ENCODE results near the gene PTGIS.

PTGIS gene

DNA sequence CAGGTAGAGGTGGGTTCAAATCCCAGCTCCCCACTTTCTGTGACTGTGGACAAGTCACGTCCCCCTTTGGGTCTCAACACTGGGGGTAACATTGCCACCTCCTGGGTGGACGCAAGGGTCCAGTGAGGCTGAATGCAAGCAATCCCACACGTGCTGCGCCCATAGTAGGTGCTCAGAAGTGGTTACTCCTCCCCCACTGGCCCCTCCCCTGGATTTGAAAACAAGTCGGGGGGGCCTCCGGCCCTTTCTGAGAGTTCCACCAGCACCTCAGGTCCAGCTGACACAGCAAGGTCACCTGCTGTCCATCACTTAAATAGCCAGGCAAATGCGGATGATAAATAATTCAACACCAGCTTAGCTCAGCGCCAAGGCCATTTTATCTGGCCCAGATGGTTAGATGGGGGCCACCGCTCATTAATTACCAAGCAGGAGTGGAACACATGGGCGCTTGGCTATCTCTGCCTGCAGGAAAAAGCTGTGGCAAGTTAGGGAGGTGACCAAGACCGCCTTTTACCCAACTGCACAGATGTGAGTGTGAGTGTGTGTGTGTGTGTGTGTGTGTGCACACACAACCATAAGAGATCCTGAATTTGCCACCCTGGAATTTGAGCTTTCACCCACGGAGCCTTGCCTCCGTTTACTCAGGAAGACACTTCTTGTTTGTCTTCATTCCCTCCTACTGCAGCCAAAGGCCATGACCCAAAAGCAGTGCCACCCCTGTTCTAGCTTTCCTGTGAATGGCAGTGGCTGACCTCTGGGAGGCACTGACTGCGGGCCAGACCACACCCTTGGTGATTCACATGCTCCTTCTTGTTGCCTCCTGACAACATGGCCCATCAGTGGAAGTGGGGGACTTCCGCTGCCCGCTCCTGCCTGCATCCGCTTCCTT lies 50.8 kb downstream of the PTGIS start:
- TF ChIP-seq, protein P1, sequence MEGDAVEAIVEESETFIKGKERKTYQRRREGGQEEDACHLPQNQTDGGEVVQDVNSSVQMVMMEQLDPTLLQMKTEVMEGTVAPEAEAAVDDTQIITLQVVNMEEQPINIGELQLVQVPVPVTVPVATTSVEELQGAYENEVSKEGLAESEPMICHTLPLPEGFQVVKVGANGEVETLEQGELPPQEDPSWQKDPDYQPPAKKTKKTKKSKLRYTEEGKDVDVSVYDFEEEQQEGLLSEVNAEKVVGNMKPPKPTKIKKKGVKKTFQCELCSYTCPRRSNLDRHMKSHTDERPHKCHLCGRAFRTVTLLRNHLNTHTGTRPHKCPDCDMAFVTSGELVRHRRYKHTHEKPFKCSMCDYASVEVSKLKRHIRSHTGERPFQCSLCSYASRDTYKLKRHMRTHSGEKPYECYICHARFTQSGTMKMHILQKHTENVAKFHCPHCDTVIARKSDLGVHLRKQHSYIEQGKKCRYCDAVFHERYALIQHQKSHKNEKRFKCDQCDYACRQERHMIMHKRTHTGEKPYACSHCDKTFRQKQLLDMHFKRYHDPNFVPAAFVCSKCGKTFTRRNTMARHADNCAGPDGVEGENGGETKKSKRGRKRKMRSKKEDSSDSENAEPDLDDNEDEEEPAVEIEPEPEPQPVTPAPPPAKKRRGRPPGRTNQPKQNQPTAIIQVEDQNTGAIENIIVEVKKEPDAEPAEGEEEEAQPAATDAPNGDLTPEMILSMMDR (IDR thresholded peaks at IDR 0.05), result no peak
- TF ChIP-seq ZFX (IDR thresholded peaks at IDR 0.05; ENCODE audit: borderline replicate concordance), result no peak

DNA sequence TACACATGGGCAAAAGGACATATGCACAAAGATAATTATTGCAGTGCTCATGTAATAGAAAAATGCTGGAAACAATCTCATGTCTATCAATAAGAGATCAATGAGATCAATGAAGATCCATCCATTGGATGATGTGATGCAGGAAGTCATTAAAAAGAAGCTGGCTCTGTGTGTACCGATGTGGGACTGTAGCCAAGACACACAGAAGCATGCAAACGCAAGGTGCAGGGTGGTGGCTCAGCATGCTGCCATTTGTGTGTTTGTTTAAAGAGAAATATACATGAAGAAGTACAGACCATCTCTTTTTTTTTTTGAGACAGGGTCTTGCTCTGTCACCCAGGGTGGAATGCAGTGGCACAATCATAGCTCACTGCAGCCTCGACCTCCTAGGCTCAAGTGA lies 52.4 kb downstream of the PTGIS start:
- TF ChIP-seq ZFX (IDR thresholded peaks at IDR 0.05; ENCODE audit: borderline replicate concordance), result no peak
- TF ChIP-seq, protein P1 (IDR thresholded peaks at IDR 0.05), result no peak
- H3K27ac ChIP-seq, result no peak overlapping the region

More for the DNA sequence above, 50.8 kb downstream of the PTGIS start:
- no peak overlapping the region for H3K27ac ChIP-seq

DNA sequence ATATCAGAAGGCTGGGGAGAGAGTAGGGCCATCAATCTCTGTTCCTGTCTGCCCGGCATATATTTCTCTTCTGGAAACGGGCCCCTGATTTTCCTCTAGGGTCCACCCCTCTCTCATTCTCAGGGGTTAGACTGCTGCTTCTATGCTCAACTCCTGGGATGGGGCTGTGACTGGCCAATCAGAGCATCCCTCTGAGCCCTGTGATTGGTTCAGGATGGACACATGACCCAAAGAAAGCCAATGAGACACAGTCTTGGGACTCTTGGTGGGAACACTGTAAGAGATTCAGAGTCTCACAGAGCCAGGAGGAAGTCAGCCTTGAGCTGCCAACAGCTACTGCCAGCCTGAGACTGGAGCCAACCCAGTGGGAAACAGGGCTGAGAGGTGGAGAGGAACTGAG lies 54.4 kb downstream of the PTGIS start:
- H3K27ac ChIP-seq, result no peak overlapping the region
- no peak for TF ChIP-seq ZFX (IDR thresholded peaks at IDR 0.05; ENCODE audit: borderline replicate concordance)
- TF ChIP-seq, protein P1 (IDR thresholded peaks at IDR 0.05), result no peak

DNA sequence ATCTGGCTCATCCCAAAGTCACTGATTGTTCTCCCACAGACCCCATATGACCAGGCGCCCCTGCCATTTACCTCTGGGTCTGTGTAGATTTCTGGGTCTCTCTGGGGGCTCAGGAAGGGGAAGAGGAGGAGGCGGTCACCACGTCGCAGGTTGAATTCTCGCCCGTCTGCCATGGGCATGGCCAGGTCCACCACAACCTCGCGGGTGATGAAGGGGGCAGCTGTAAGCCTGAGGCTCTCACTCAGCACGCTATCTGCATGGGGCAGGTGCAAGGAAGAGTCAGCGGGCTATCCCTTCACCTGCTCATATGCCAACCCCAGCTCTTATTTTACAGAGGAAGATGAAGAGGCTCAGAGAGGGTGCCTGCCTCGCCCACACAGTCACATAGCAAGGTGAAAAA lies 54.9 kb downstream of the PTGIS start:
- no peak for TF ChIP-seq ZFX (IDR thresholded peaks at IDR 0.05; ENCODE audit: borderline replicate concordance)
- TF ChIP-seq, protein P1 (IDR thresholded peaks at IDR 0.05), result no peak
- no peak overlapping the region for H3K27ac ChIP-seq

DNA sequence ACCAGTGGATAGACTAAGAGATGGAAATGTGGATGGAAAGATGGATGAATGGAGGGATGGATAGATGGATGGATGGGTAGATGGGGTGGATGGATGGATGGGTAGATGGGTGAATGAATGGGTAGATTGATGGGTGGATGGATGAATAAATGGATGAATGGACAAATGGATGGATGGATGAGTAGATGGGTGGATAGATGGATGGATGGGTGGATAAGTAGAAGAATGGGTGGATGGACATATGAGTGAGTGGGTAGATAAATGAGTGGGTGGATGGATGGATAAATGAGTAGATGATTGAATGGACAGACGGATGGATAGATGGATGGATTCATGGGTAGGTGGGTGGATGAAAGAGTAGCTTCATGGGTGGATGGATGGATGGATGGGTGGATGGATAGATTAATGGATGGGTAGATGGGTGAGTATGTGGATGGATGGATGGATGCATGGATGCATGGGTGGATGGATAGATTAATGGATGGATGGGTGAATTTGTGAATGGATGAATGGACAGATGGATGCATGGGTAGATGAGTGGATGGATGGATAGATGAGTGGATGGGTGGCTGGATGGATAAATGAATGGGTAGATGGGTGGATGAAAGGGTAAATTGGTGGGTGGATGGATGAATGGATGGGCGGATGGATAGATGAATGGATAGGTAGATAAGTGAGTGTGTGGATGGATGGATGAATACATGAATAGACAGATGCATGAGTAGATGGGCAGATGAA lies 56.0 kb downstream of the PTGIS start:
- no peak overlapping the region for H3K27ac ChIP-seq
- TF ChIP-seq ZFX (IDR thresholded peaks at IDR 0.05; ENCODE audit: borderline replicate concordance), result no peak
- TF ChIP-seq, protein P1 (IDR thresholded peaks at IDR 0.05), result no peak

DNA sequence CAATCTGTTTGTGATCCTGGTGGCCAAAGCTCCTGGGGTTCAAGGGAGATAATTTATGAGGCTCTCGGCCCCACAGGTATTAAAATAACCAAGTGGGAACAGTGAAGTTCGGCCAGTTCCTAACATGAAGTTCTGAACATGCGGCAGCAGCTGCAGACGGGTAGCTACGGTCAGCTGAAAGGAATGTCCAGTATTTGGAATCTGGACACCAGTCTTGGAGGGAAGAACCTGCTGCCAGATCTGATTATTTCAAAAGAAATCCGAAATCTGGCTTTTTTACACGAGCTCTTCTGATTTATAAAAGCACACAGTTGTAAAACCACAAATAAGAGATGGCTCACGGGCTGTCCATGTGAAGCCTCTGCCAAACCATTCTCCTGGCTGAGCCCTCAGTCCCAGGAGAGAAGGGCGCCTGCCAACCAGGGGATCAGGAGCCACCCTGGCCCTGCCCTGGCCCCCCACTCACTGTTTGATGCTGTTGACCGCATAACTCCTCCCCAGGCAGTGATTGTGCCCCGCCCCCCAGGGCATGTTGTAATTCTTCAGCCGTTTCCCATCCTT lies 57.3 kb downstream of the PTGIS start:
- no peak for TF ChIP-seq ZFX (IDR thresholded peaks at IDR 0.05; ENCODE audit: borderline replicate concordance)
- TF ChIP-seq, protein P1 (IDR thresholded peaks at IDR 0.05), result no peak
- H3K27ac ChIP-seq, result no peak overlapping the region

Data from 22Rv1 (cell line).